Activated T-cell treated with anti-CD3 and anti-CD28 coated beads, Interleukin-2, amount 50 U/mL, for 24 hours (primary cell): Measurements from ENCODE around the gene PRKCZ.
"Not testable (repeated sequence)": the region's sequence is repeated elsewhere in the genome, so short reads cannot be mapped to it uniquely, and the experiment has no call there.

Source experiments
- DNase-seq: peaks from one replicate; pipeline ENCODE4 v3.0.0-alpha.2; 2020
- H3K27ac Mint-ChIP-seq: 2 replicates; pipeline ENCODE4 v1.8.0; 2020; ENCODE audit warnings: mild to moderate bottlenecking, mixed read lengths
- H3K27me3 Mint-ChIP-seq: 2 replicates; pipeline ENCODE4 v1.8.0; 2020; ENCODE audit warnings: mixed read lengths
- H3K36me3 Mint-ChIP-seq: 2 replicates; pipeline ENCODE4 v1.8.0; 2020; ENCODE audit warnings: low read depth, mixed read lengths
- H3K4me1 Mint-ChIP-seq: 2 replicates; pipeline ENCODE4 v1.8.0; 2020; ENCODE audit warnings: low read depth, mixed read lengths
- H3K4me3 Mint-ChIP-seq: 2 replicates; pipeline ENCODE4 v1.8.0; 2020; ENCODE audit warnings: mild to moderate bottlenecking, moderate library complexity, mixed read lengths
- H3K9me3 Mint-ChIP-seq: 2 replicates; pipeline ENCODE4 v1.8.0; 2020; ENCODE audit warnings: mixed read lengths

Gene PRKCZ

DNA sequence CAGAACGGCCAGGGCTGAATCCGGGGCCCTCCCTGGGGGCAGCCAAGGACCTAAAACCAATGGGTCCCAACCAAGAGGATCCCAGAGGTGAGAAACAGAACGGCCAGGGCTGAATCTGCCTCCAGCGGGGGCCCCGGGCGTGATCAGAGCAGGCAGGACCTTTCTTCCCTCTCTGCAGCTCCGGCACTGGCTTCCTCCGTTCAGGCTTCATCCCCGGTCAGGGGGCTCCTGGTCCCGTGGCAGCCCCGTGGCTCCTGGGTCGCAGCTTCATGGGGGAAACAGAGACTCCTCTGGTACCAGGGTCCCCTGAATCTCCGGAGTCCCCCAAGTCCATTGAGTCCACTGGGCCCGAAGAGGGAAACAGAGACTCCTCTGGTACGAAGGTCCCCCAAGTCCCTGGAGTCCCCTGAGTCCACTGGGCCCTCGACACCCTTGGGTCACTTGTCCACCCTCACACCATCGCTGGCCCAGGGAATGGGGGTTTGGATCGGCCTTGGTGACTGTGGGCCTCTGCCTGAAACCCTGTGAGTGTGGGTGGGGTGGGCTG lies 60.1 kb downstream of the PRKCZ start:
- H3K27me3 Mint-ChIP-seq, result no peaks in the 10 kb centered on the region
- H3K27ac Mint-ChIP-seq, result no peak overlapping the region
- no peak for DNase-seq
- H3K9me3 Mint-ChIP-seq, result no peaks in the 10 kb centered on the region
- H3K4me1 Mint-ChIP-seq, result peaks cover 5% of the 10 kb centered on the region
- no peak overlapping the region for H3K4me3 Mint-ChIP-seq
- H3K36me3 Mint-ChIP-seq, result peaks cover 3% of the 10 kb centered on the region

GRCh38 chr1:2110738-2111673 lies 60.8 kb downstream of the PRKCZ start:
- H3K27ac Mint-ChIP-seq, result no peak overlapping the region
- H3K36me3 Mint-ChIP-seq, result no peaks in the 10 kb centered on the region
- H3K4me1 Mint-ChIP-seq, result peaks cover 7% of the 10 kb centered on the region
- no peaks in the 10 kb centered on the region for H3K9me3 Mint-ChIP-seq
- no peak for DNase-seq
- H3K27me3 Mint-ChIP-seq, result no peaks in the 10 kb centered on the region
- H3K4me3 Mint-ChIP-seq, result no peak overlapping the region

- Mint-ChIP-seq H3K9me3 (no peaks in the 10 kb centered on the region), H3K27ac (no peak overlapping the region), H3K4me1 (peaks cover 7% of the 10 kb centered on the region), H3K36me3 (no peaks in the 10 kb centered on the region), H3K27me3 (no peaks in the 10 kb centered on the region), H3K4me3 (no peak overlapping the region)
- DNase-seq, result no peak
Observed at GRCh38 chr1:2111674-2112035, 61.4 kb downstream of the PRKCZ start.

DNA sequence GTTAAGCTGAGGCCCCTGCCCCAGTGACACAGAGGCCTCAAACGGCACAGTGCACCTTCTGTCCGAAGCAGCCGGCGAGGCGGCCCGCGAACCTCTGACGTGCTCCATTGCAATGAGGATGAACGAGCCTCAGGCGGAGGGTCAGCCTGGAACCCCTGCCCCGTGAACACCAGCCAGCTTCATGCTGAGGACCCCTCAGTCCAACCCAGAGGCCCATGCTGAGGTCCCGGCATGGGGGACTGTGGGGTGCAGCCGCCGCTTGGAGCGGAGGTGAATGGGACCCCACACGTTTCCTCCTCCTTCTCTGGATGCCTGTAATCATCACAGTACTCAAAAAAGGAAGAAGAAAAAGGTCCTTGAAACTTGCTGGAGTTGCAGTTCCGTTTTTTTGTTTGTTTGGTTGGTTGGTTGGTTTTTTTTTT lies 62.1 kb downstream of the PRKCZ start:
- Mint-ChIP-seq H3K27ac (no peak overlapping the region), H3K4me3 (no peak overlapping the region)

DNA sequence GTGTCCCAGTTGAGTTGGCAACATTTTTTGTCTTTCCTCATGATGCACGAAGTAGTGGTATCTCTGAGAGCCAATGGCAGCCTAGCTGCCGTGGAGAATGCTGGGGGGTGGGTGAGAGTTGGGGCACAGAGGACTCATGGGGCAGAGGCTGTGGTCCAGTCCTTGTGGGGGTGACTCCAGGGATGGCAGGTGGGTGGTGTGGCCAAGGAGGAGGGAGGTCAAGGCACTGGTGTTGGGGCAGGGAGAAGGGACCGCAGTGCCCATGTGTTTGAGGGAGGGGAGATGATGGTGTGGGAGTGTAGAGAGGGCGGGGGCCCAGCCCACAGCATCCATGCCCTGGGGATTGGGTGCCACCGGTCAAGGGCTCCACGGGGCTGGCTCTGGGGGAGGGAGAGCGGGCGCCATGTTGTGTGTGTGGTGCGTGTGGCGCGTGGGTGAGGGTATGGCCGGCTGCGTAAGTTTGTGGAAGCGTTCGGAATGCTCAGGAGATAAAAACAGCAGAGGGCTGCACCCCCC lies 63.5 kb downstream of the PRKCZ start:
- H3K4me3 Mint-ChIP-seq, result no peak overlapping the region
- no peaks in the 10 kb centered on the region for H3K27me3 Mint-ChIP-seq
- H3K27ac Mint-ChIP-seq, result no peak overlapping the region
- DNase-seq, result no peak
- no peaks in the 10 kb centered on the region for H3K36me3 Mint-ChIP-seq
- H3K4me1 Mint-ChIP-seq, result peaks cover 7% of the 10 kb centered on the region
- H3K9me3 Mint-ChIP-seq, result no peaks in the 10 kb centered on the region

More for the DNA sequence above, 62.1 kb downstream of the PRKCZ start:
- Mint-ChIP-seq H3K36me3 (no peaks in the 10 kb centered on the region), H3K9me3 (no peaks in the 10 kb centered on the region), H3K4me1 (peaks cover 7% of the 10 kb centered on the region), H3K27me3 (no peaks in the 10 kb centered on the region)
- DNase-seq, result no peak

DNA sequence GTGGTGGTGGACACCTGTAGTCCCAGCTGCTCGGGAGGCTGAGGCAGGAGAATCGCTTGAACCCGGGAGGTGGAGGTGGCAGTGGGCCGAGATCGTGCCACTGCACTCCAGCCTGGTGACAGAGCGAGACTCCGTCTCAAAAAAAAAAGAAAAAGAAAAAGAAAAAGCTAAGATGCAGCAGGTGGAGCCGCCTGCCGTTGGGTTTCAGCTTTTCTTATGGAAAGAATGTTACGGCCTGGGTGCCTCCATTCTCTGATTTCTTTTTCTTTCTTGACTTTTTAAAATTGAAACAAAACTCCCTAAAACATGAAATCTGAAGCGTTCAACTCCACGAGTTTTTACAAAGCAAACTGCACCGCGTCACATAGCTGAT lies 64.4 kb downstream of the PRKCZ start:
- not testable (repeated sequence) for H3K27me3 Mint-ChIP-seq, H3K9me3 Mint-ChIP-seq, H3K27ac Mint-ChIP-seq

DNA sequence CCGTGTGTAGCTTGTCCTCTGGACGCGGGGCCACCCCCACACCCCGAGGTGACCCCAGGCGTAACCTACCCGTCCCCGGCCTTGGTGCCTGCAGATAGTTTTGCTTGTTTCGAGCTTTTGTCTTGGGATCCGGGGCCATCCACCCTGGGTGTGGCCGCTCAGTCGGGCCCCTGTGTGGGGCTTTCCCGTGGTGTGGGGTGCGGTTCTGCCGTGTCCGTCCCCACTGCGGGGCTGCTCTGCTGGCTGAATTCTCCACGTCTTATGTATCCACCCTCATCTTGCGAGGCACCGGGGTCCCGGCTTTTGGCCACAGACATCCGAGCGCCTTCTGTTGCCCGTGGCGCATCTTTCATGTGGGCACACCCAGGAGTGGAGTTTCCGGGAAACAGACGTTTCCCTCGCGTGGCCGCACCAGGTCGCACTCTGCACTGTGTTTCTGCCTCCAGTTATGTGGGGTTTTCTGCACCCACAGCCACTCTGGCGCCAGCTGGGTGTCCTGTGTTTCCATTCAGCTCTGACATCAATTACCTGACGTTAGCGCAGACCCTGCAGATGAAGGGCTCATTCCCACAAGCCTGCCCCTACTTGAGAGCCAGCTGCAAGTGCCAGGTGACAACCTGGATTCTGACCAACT lies 64.9 kb downstream of the PRKCZ start:
- H3K4me3 Mint-ChIP-seq, result peak overlapping the region; percentile 5
- H3K9me3 Mint-ChIP-seq, result no peaks in the 10 kb centered on the region
- H3K4me1 Mint-ChIP-seq, result peaks cover 7% of the 10 kb centered on the region
- peaks cover 2% of the 10 kb centered on the region for H3K36me3 Mint-ChIP-seq
- H3K27ac Mint-ChIP-seq, result no peak overlapping the region
- H3K27me3 Mint-ChIP-seq, result no peaks in the 10 kb centered on the region
- no peak for DNase-seq

More for the DNA sequence above, 64.4 kb downstream of the PRKCZ start:
- H3K4me3 Mint-ChIP-seq, DNase-seq, H3K36me3 Mint-ChIP-seq, H3K4me1 Mint-ChIP-seq: not testable (repeated sequence)

- Mint-ChIP-seq H3K27ac (no peak overlapping the region), H3K27me3 (no peaks in the 10 kb centered on the region), H3K36me3 (peaks cover 2% of the 10 kb centered on the region), H3K4me3 (no peak overlapping the region), H3K9me3 (no peaks in the 10 kb centered on the region), H3K4me1 (peaks cover 7% of the 10 kb centered on the region)
- DNase-seq, result no peak
Observed at GRCh38 chr1:2115702-2116341, 65.6 kb downstream of the PRKCZ start.

DNA sequence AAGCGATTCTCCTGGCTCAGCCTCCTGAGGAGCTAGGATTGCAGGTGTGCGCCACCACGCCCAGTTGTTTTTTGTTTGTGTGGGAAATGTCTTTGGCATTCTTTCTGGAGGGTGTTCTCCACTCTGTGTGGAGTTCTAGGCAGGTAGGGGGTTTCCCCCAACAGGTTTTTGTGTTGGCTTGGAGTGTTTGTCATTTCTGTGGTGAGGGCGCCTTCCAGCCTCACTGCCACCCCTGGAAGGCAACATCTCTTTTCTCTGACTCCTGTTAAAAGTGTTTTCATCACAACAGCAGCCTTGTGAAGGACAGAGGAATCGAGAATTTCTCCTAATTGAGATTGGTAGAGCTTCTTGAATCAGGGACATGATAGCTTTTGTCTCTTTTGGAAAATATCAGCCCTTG lies 69.7 kb downstream of the PRKCZ start:
- Mint-ChIP-seq H3K27me3 (no peaks in the 10 kb centered on the region), H3K9me3 (peaks cover 2% of the 10 kb centered on the region), H3K36me3 (peaks cover 2% of the 10 kb centered on the region), H3K27ac (no peak overlapping the region), H3K4me3 (no peak overlapping the region), H3K4me1 (peaks cover 9% of the 10 kb centered on the region)
- no peak for DNase-seq

DNA sequence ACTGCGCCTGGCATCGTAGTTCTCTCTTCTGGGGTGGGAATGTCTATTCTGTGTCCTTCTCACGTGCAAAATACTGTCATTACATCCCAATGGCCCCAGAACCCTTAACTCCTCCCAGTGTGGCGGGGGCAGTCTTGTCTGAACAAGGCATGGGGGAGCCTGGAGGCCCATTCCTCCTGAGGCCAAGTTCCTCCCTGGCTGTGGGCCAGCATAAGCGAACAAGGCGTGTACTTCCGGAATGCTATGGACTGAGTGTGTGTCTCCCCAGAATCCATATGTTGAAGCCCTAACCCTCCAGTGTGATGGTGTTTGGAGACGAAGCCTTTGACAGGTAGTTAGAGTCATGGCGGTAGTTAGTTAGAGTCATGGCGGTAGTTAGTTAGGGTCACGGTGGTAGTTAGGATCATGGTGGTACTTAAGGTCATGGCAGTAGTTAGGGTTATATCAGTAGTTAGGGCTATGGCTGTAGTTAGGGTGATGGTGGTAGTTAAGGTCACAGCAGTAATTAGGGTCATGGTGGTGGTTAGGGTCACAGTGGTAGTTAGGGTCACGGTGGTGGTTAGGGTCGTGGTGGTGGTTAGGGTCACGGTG lies 71.0 kb downstream of the PRKCZ start:
- H3K9me3 Mint-ChIP-seq, result peaks cover 2% of the 10 kb centered on the region
- no peak overlapping the region for H3K4me3 Mint-ChIP-seq
- peaks cover 2% of the 10 kb centered on the region for H3K36me3 Mint-ChIP-seq
- DNase-seq, result no peak
- H3K27ac Mint-ChIP-seq, result peak overlapping the region; percentile 70
- no peaks in the 10 kb centered on the region for H3K27me3 Mint-ChIP-seq
- peaks cover 7% of the 10 kb centered on the region for H3K4me1 Mint-ChIP-seq

- H3K9me3 Mint-ChIP-seq, DNase-seq, H3K27ac Mint-ChIP-seq, H3K36me3 Mint-ChIP-seq, H3K4me3 Mint-ChIP-seq, H3K27me3 Mint-ChIP-seq: not testable (repeated sequence)
- peaks cover 13% of the 10 kb centered on the region for H3K4me1 Mint-ChIP-seq
Observed at GRCh38 chr1:2121794-2122193, 71.6 kb downstream of the PRKCZ start.

DNA sequence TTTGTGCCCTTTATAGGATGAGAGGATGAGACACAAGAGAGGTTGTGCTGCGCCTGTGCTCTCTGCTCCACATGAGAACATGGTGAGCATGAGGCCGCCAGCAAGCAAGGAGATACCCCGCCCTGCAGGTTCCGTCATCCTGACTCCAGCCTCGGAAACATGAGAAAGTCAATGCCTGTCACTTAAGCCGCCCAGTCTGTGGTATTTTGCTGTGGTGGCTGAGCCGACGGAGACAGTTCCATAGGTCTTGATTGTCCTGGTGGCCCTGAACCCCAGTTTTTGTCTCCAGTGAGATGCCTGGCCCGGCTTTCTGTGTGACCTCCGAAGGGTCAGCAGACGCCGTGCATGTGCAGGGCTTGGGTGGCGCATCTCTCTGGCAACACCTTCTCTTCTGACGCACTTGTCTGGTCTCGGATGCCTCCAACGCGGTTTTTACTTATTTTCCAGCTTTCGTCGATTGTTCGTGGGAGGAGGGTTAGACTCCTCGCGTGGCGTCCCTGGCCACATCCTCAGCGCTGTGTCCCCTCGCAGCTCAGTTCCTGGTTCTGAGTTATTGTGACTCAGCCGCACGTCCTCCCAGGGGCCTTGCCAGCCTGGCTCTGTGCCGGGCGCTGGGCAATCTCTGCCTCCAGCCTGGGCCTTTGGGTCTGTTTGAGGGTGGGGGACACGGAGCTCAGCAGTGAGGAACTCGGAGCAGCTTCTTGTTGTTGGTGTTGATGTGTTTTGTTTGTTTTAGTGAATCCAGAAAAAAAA lies 74.4 kb downstream of the PRKCZ start:
- H3K27me3 Mint-ChIP-seq, result no peaks in the 10 kb centered on the region
- no peak overlapping the region for H3K27ac Mint-ChIP-seq
- DNase-seq, result no peak
- H3K36me3 Mint-ChIP-seq, result peaks cover 2% of the 10 kb centered on the region
- peaks cover 2% of the 10 kb centered on the region for H3K9me3 Mint-ChIP-seq
- H3K4me3 Mint-ChIP-seq, result no peak overlapping the region
- peaks cover 20% of the 10 kb centered on the region for H3K4me1 Mint-ChIP-seq

- Mint-ChIP-seq H3K4me1 (peaks cover 20% of the 10 kb centered on the region), H3K4me3 (no peak overlapping the region), H3K27me3 (no peaks in the 10 kb centered on the region), H3K27ac (no peak overlapping the region), H3K36me3 (no peaks in the 10 kb centered on the region), H3K9me3 (peaks cover 2% of the 10 kb centered on the region)
- DNase-seq, result no peak
Observed at GRCh38 chr1:2125350-2126211, 75.4 kb downstream of the PRKCZ start.
